Caco-2 (cell line): ENCODE results near the gene GCA. TPM values are rescaled to one million over a fixed set of nuclear protein-coding genes. Genes with fewer than 3 reads are reported as not detected.

ENCODE experiments used
- Bru-seq: library from RNA; stranded (reverse); fragments of 400-500 nt; gene quantifications from one replicate; lab custom pipeline; 2021; lab: Mats Ljungman, UMichigan
- BruChase-seq, 2 experiments: library from RNA; stranded (reverse); fragments of 400-500 nt; gene quantifications; one replicate each; lab custom pipeline; 2021; lab: Mats Ljungman, UMichigan
- BruUV-seq: library from RNA; stranded (reverse); fragments of 400-500 nt; replicated peaks from 2 replicates; lab custom pipeline; 2021; lab: Mats Ljungman, UMichigan
- CTCF ChIA-PET: fragments of 300-600 bp; sonication (Branson Sonifier 250); formaldehyde crosslinking; loops from one replicate; lab custom pipeline; 2022; ENCODE audit warnings: antibody characterized with exemption; lab: Charles Lee
- POLR2A ChIA-PET: fragments of 300-600 bp; sonication (Branson Sonifier 250); formaldehyde crosslinking; loops from one replicate; lab custom pipeline; 2022; ENCODE audit warnings: antibody characterized with exemption; lab: Charles Lee
- DNase-seq, 2 experiments: peaks; one replicate each; pipeline versions ENCODE4 v3.0.0 to v3.0.0-alpha.2; 2020 to 2022
- H3K27me3 ChIP-seq: replicated peaks from 2 replicates; pipeline ENCODE4 v1.6.0; 2011; ENCODE audit warnings: low read length; ENCODE audit not compliant: control insufficient read depth, insufficient read depth
- H3K36me3 ChIP-seq: 2 replicates; pipeline ENCODE4 v1.5.1; 2011; ENCODE audit warnings: low read length; ENCODE audit not compliant: control insufficient read depth, insufficient read depth
- H3K4me1 ChIP-seq: fragments of 250-450 bp; sonication (Bioruptor Pico); 2 replicates; pipeline ENCODE4 v1.5.1; 2020; ENCODE audit warnings: mild to moderate bottlenecking
- H3K4me3 ChIP-seq: 2 replicates; pipeline ENCODE4 v1.5.1; 2011; ENCODE audit warnings: low read depth, mild to moderate bottlenecking, control low read depth, low read length
- H3K9me3 ChIP-seq: fragments of 250-450 bp; sonication (Bioruptor Pico); 2 replicates; pipeline ENCODE4 v1.5.1; 2020; ENCODE audit warnings: mild to moderate bottlenecking, moderate library complexity
- H3K27ac Mint-ChIP-seq: one replicate; pipeline ENCODE4 v1.8.0; 2022; ENCODE audit warnings: mixed read lengths; ENCODE audit not compliant: unreplicated experiment
- H3K27me3 Mint-ChIP-seq: one replicate; pipeline ENCODE4 v1.8.0; 2022; ENCODE audit warnings: mixed read lengths; ENCODE audit not compliant: insufficient read depth, unreplicated experiment
- H3K36me3 Mint-ChIP-seq: one replicate; pipeline ENCODE4 v1.8.0; 2022; ENCODE audit warnings: mild to moderate bottlenecking, mixed read lengths; ENCODE audit not compliant: insufficient read depth, unreplicated experiment
- H3K4me1 Mint-ChIP-seq: one replicate; pipeline ENCODE4 v1.8.0; 2022; ENCODE audit warnings: low read depth, mixed read lengths; ENCODE audit not compliant: unreplicated experiment
- H3K4me3 Mint-ChIP-seq: one replicate; pipeline ENCODE4 v1.8.0; 2022; ENCODE audit warnings: mild to moderate bottlenecking, moderate library complexity, mixed read lengths; ENCODE audit not compliant: unreplicated experiment
- H3K9me3 Mint-ChIP-seq: one replicate; pipeline ENCODE4 v1.8.0; 2022; ENCODE audit warnings: mixed read lengths; ENCODE audit not compliant: unreplicated experiment
- intact Hi-C: fragments of 100-400 bp; cut with micrococcal nuclease; formaldehyde crosslinking; loops from one replicate; pipeline ENCODE4 v1.10.0; 2022; ENCODE audit not compliant: unreplicated experiment
- long read RNA-seq: library from polyadenylated mRNA; stranded (forward); transcript quantifications from one replicate; pipeline ENCODE4 v2.0.0, GENCODE V29; 2022
- total RNA-seq: library from RNA; stranded (reverse); gene quantifications from 2 replicates; pipeline ENCODE4 v1.2.3, GENCODE V29; 2022
- TF ChIP-seq, protein P1 (sequence below), 2 experiments: fragments of 200-600 bp in 1 of 2; IDR thresholded peaks; 1 replicate in 1 of 2; 2 replicates in 1 of 2; pipeline versions ENCODE4 v1.5.1 to v1.8.0; 2011 to 2022; ENCODE audit warnings: antibody characterized with exemption in 1 of 2, control low read depth in 1 of 2, inconsistent platforms in 1 of 2, low read depth in 1 of 2, low read length in 1 of 2, mild to moderate bottlenecking in 1 of 2, moderate library complexity in 1 of 2; ENCODE audit not compliant: insufficient read depth in 1 of 2, severe bottlenecking in 1 of 2, unreplicated experiment in 1 of 2

GCA gene, protein sequence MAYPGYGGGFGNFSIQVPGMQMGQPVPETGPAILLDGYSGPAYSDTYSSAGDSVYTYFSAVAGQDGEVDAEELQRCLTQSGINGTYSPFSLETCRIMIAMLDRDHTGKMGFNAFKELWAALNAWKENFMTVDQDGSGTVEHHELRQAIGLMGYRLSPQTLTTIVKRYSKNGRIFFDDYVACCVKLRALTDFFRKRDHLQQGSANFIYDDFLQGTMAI
- 29.2 and 29.4 TPM in 2 replicates for total RNA-seq
- percentile 65 among the genes with signal in this experiment for Bru-seq, nascent RNA
- percentile 73 among the genes with signal in this experiment for BruChase-seq, experiment 1, labeled RNA remaining after a 2-hour chase
- percentile 75 among the genes with signal in this experiment for BruChase-seq, experiment 2, labeled RNA remaining after a 6-hour chase
- long read RNA-seq, transcript GCA-204 (8 exons, 1,992 nt): major isoform, 51 of 60 reads
- long read RNA-seq, partial matches to known transcripts: 5 of 60 reads
- long read RNA-seq, other reads (novel, unspliced or antisense): 4 of 60 reads

DNA sequence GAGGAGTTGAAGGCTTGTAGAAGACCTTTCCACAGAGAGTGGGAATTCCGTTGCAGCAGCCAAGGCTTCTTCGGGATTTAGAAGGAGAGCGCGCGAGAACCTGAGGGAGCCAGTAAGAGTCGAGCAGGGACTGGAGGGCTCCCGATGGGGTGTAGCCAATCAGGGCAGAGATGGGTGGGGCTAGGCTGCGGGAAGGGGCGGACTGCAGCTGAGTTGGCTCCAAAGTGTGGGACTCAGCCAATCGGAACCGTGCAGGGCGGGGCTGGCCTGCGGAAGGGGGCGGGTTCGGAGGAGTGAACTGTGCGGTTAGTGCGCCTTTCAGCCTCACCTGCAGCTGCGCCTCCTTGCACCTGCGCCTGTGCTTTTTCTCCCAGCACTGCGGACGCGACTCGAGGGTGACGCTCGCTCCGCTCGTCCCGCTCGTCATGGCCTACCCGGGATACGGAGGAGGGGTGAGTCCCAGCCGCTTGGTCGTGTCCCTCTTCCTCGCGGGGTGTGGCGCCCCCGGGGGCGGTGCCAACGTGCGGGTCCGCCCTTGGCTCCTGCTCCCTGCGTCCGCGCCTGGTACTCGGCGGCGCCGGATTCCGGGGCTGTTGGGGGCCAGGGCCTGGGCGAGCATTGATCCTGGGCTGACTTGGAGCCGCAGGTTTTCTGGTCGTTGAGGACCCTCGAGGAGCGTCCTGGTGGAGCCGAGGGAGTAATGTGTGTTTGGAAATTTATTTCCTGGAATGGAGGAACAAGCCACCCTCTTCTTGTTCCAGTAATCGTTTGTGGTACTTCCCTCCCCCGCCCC, at the start of gene GCA:
Gene GCA, plus strand, starts transcription at position 309 of the 793 bp plus-strand sequence. Its CDS starts 117 bp downstream, at position 426.
- peak within 1 kb of the TSS; percentile 84 for H3K4me3 Mint-ChIP-seq
- Histone ChIP-seq H3K4me3 (peak within 1 kb of the TSS; percentile 92), H3K27me3 (no peaks in the 10 kb centered on the region), H3K4me1 (no peaks in the 10 kb centered on the region), H3K36me3 (no peaks in the 10 kb centered on the region), H3K9me3 (no peaks in the 10 kb centered on the region)
- TF ChIP-seq, protein P1, sequence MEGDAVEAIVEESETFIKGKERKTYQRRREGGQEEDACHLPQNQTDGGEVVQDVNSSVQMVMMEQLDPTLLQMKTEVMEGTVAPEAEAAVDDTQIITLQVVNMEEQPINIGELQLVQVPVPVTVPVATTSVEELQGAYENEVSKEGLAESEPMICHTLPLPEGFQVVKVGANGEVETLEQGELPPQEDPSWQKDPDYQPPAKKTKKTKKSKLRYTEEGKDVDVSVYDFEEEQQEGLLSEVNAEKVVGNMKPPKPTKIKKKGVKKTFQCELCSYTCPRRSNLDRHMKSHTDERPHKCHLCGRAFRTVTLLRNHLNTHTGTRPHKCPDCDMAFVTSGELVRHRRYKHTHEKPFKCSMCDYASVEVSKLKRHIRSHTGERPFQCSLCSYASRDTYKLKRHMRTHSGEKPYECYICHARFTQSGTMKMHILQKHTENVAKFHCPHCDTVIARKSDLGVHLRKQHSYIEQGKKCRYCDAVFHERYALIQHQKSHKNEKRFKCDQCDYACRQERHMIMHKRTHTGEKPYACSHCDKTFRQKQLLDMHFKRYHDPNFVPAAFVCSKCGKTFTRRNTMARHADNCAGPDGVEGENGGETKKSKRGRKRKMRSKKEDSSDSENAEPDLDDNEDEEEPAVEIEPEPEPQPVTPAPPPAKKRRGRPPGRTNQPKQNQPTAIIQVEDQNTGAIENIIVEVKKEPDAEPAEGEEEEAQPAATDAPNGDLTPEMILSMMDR (IDR thresholded peaks at IDR 0.05; ENCODE audit: insufficient read depth in 1 of 2, low read depth in 1 of 2, low read length in 1 of 2, severe bottlenecking in 1 of 2, unreplicated experiment in 1 of 2): peak in 1 of 2 experiments; percentile 24
- peaks cover 7% of the 10 kb centered on the region for H3K36me3 Mint-ChIP-seq
- no peaks in the 10 kb centered on the region for H3K9me3 Mint-ChIP-seq
- no peaks in the 10 kb centered on the region for H3K27me3 Mint-ChIP-seq
- no peaks in the 10 kb centered on the region for H3K4me1 Mint-ChIP-seq
- peak; percentile 99 for DNase-seq
- intact Hi-C loops: no loop called here
- BruUV-seq: no TSS peak
- ChIA-PET CTCF (interaction anchor here (0.6 to 1.0 kb wide), 3 partner anchors 10 to 146 kb away, joined by 3 to 4 read pairs (median 3); no protein-coding TSS in a partner anchor), POLR2A (interaction anchor here (0.5 to 1.0 kb wide), 4 partner anchors 9 to 285 kb away, joined by 3 to 4 read pairs (median 3); no protein-coding TSS in a partner anchor)
- H3K27ac Mint-ChIP-seq: peak within 1 kb of the TSS; percentile 78

DNA sequence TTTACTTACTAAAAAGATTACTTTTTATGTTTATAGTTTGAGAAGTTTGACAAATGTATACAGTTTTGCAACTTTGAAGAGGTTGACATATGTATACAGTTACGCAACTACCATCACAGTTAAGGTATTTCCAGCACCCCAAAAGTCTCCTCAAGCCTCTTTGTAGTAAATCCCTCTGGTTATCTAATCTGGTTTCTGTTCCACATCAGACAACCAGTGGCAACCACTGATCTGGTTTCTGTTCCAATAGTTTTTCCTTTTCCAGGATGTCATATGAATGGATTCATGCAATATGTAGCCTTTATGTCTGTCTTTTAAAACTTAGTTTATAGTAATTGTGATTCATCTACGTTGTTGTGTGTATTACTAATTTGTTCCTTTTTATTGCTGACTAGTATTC, 48.9 kb upstream of the GCA start:
- Mint-ChIP-seq H3K27me3 (no peaks in the 10 kb centered on the region), H3K36me3 (no peaks in the 10 kb centered on the region), H3K4me1 (no peaks in the 10 kb centered on the region), H3K4me3 (no peak overlapping the region), H3K27ac (no peak overlapping the region), H3K9me3 (no peaks in the 10 kb centered on the region)
- DNase-seq: no peak
- Histone ChIP-seq H3K36me3 (no peaks in the 10 kb centered on the region), H3K4me3 (no peak overlapping the region), H3K4me1 (no peaks in the 10 kb centered on the region), H3K9me3 (no peaks in the 10 kb centered on the region), H3K27me3 (no peaks in the 10 kb centered on the region)
- ChIA-PET CTCF (no interaction called here), POLR2A (no interaction called here)
- TF ChIP-seq, protein P1 (IDR thresholded peaks at IDR 0.05; ENCODE audit: insufficient read depth in 1 of 2, low read depth in 1 of 2, low read length in 1 of 2, severe bottlenecking in 1 of 2, unreplicated experiment in 1 of 2): no peak
- no TSS peak for BruUV-seq
- intact Hi-C loops: no loop called here
